HG03135 (cell line): Measurements from ENCODE around the gene SH3GL1.

Experiments used
- ATAC-seq: cut with Tn5 transposase; IDR thresholded peaks from one replicate; pipeline ENCODE4 v1.9.1; 2021; ENCODE audit warnings: mild to moderate bottlenecking, moderate library complexity; ENCODE audit not compliant: unreplicated experiment

SH3GL1 gene

DNA sequence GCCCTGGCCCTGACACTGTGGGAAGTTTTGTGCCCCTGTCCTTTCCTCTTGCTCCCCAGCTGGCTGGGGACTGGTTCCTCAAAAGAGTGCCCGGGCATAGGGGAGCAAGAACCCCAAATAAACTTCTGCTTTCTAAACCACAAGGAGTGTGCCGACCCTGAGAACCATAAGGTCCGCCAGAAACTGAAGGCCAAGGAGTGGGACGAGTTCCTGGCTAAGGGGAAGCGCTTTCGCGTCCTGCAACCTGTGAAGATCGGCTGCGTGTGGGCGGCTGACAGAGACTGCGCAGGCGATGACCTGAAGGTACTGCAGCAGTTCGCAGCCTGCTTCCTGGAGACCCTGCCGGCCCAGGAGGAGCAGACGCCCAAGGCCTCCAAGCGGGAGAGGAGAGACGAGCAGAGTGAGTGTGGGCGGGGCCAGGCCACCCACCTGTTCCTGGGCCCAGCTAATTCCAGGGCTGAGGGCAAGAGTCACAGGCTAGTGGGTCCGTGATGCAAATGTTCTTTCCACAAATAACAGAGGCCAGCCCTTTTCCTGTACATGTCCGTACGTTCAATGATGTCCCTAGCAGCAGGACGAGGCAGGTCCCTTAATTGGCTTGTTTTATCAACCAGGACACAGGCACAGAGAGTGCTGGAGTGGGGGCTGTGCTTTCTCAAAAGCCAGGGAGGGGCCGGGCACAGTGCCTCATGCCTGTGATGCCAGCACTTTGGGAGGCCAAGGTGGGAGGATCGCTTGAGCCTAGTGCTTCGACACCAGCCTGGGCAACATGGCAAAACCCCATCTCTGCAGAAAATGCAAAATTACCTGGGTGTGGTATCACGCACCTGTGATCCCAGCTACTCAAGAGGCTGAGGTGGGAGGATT lies 31.7 kb upstream of the SH3GL1 start:
- no peak for ATAC-seq

DNA sequence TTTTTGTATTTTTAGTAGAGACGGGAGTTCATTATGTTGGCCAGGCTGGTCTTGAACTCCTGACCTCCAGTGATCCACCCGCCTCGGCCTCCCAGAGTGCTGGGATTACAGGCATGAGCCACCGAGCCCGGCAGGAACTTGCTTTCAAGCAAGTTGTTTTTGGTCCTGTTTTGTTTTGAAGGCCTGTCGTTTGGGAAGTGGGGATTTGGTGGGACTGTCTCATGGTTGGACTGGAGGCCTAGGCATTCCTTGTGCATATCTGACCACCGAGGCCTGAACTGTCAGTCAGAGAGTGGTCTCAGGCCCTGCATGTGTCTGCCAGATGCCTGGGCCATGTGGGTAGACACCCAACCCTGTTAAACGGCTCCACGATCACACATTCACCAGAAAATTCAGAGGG lies 30.9 kb upstream of the SH3GL1 start:
- ATAC-seq: no peak

DNA sequence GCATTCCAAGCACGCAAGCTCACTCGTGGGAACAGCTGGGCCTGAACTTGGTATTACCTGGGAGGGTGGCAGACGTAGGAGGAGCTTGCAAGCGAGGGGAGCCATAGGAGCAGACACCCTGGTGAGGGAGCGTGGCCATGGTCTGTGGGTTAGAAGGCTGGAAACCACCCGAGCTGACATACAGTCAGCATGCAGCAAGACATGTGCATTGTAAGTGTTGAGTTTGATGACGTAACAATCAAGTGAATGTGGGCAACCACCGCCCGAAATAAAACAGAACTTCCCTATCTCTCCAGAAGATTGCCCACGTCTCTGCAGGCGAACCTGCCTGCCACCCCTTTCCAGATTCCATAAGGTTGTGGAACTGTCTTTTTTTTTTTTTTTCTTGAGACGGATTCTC lies 30.4 kb upstream of the SH3GL1 start:
- ATAC-seq: no peak

DNA sequence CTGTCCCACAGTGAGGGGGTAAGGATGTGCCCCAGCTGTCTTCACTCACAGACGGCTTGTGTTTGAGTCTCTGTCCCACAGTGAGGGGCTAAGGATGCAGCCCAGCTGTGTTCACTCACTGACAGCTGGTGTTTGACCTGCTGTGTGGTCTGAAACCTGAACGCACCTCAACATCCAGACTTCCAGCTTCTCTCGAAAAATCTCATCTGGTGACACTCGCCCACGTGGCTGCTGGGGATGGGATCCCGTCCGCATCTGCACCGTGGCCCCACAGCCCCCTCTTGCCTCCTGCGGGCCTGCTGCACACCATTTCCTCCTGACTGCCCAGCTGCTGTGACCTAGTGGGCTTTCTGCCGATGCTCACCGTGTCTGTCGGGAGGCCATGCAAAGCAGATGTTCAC lies 29.4 kb upstream of the SH3GL1 start:
- no peak for ATAC-seq

DNA sequence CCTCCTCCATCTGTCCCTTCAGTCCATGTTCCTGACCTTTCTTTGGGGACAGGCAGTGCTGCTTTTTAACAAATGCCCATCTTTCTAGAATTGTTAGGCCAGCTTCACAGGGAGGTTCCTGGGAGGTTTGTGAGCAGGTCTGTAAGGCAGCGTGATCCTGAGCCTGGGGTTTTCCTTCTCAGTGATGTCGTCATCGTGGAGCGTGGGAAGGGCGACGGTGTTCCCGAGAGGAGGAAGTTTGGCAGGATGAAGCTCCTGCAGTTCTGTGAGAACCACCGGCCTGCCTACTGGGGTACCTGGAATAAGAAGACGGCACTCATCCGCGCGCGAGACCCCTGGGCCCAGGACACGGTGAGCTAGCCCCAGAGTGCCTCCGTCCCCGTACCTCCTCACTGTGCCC lies 28.9 kb upstream of the SH3GL1 start:
- ATAC-seq: no peak

DNA sequence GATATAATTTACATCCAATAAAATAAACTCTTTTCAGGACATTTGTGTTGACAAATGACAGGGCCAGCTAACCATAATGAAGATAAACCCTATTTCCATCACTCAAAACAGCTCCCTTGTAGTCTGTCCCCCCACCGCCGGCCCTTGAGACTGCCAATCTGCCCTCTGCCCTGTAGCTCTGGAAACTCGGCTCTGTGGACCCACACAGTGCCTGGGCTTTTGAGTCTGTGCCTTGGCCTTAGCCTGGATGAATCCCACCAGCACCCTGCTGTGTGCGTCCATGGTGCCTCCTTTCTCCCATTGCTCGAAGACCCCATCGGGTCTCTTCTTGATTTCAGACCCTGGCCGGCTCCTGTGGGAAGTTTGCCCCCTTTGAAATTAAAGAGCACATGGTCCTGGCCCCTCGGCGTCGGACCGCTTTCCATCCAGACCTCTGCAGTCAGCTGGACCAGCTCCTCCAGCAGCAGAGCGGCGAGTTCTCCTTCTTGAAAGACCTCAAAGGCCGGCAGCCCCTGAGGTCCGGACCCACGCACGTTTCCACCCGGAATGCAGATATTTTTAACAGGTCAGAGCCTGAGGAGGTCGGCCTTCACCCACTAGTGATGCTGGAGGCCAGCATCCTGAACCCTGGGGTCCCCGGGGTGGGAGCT lies 28.1 kb upstream of the SH3GL1 start:
- no peak for ATAC-seq

DNA sequence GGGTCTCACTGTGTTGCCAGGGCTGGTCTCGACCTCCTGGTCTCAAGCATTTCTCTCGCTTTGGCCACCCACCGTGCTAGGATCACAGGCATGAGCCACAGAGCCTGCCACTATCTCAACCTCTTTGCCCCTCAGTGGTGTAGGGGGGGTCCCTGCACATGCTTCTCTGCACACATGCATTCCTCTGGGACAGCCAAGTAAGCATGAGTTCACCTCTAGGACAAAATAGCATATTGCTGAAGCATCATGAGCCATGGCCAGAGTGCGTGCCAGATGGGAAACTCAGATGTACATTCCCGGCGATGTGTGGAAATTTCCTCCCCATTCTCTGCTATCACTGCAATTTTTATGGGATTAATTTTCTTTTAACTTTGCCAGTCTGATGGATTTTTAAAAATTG lies 25.2 kb upstream of the SH3GL1 start:
- ATAC-seq: no peak

DNA sequence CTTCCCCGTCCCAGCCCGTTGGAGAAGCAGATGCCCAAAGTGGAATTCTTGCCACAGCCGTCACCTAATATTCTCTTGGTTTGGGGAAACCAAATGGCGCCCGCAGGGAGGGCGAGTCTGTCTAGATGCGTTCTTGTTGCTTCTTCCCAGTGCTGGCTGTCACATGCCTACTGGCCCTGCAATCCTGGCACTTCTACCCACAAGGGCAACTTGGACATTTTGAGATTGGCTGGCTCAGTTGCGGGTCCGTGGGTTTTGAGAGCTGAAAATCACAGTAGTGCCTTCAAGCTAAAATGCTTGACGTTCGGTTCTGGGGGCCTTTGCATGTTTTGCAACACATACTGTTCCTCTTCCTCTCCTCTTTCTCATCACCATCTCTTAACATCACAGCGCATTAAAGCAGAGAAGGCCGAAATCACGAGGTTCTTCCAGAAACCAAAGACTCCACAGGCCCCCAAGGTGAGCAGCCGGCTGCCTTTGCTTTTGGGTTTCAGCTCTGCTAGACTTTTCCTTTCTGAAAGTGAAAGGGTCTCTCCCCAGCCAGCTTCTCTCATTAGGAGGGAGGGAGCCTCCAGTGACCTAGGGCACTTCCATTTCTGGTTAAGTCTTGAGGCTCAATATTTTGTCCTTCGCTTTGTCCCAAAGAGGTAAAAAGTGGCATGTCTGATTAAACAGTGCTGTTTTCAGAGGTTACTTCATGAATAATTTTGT lies 23.2 kb upstream of the SH3GL1 start:
- no peak for ATAC-seq

DNA sequence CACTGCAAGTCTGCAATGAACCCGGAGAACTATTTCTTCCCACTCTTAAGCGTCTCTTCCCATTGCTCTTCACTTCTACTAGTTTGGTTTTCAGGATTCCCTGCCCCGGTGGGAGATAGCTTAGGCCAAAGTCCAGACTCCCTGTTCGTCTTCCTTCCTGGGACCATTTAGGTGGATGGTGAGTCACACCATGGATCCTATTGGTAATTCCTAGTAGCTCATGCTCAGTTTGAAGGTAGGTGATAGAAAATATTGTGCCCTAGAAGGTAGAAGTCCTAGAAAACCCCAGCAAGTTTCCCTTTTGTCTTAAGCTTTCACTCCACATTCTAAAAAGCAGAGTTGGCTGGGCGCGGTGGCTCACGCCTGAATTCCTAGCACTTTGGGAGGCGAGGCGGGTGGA lies 15.9 kb upstream of the SH3GL1 start:
- no peak for ATAC-seq

DNA sequence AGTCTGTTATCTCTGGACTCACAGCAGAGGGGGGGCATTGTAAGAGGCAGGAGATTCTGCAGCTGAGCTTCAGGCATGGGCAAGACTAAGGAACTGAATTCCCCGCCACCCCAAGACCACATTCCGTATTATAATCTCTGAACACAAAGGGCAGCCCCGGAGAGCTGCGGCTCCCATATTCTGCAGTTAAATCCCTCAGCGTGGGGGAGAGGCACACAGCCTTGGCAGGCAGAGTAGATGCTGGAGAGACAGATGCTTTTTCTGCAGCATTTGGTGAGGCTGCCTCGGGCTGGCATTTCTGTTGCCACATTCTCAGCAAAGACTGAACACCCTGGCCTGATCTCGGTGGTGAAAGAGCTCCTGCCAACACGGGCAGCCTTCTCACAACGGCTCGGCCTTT lies 15.0 kb upstream of the SH3GL1 start:
- no peak for ATAC-seq

DNA sequence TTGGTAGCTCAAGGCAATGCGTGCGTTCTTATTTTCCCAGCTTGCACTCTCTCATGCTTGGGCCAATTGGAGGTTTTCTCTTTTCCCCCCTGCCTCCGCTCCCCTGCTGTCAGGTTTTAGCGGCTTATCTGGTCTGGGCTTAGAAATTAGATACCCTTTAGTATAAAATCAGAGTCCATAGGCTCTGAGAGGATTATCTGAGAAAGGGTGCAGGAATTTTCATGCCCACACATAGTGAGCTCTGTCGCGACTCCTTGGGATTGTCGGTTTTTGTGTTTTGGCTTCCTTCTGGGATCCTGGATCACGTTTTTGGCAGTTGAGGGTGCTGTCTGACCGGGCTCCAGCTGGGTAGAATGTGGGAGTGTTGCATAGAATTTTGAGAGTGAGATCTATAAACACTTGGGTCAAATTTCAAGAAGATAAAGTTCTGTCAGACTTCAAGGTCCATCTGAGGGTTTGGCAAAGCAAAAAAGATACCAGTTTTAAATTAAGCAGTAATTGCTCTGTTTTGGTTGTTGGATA lies 14.5 kb upstream of the SH3GL1 start:
- ATAC-seq: no peak

DNA sequence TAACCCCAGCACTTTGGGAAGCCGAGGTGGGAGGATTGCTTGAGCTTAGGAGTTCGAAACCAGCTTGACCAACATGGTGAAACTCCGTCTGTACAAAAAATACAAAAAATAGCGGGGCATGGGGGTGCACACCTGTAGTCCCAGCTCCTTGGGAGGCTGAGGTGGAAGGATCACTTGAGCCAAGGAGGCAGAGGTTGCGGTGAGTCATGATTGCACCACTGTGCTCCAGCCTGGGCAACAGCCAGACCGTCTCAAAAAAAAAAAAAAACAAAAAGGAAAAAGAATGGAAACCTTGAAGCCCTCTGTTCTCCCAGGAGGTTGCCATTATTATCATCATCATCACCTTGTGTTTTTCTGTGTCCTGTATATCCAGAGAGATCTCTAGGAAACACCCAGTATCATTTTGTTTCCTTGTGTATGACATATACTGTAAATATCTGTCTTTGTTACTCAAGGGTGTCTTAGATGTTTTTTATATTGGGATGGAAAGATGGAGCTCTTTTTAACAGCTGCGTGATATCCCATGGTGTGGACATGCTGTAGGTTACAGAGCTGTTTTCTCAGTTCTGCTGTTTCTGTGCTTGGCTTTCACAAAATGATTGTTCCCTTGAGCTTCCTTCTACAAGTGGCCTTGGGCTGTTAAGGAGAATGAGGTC lies 13.9 kb upstream of the SH3GL1 start:
- ATAC-seq: no peak

DNA sequence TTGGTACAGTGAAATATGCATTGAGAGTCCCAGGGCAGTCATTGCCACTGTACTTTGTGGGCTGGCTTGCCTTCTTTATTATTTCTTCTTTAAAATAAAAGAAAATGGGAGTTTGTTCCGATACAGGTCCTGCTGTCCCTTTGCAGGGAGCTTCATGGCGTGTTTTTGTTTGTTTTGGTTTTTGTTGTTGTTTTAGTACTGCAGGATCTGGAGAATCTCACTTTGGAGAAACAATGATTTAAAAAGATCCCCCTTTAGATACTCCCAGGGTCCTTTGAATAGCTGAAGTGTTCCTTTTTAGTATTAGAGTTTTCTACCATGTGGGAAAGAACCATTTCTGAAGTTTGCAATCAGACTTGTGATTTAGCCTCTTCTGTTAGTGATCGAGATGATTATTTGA lies 13.2 kb upstream of the SH3GL1 start:
- no peak for ATAC-seq

DNA sequence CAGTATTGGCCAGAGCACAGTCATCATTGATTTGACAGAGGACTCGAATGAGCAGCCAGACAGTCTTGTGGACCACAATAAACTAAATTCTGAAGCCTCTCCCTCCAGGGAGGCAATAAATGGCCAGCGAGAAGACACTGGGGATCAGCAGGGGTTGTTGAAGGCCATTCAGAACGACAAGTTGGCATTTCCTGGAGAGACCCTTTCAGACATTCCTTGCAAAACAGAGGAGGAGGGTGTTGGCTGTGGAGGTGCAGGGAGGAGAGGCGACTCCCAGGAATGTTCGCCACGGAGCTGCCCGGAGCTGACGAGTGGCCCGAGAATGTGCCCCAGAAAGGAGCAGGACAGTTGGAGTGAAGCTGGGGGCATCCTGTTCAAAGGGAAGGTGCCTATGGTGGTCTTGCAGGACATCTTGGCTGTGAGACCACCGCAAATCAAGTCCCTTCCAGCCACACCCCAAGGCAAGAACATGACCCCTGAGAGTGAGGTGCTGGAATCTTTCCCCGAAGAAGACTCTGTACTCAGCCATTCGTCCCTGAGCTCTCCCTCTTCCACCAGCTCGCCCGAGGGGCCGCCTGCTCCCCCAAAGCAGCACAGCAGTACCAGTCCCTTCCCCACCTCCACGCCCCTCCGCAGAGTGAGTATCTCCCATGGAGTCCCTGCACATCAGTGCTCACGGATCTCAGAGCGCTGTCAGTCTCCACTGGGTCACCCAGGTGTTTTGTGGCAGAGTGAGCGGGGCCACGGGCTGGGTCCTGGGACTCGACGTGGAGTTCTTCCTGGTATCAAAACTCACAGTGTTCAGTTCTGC lies 9.0 kb upstream of the SH3GL1 start:
- ATAC-seq: no peak

DNA sequence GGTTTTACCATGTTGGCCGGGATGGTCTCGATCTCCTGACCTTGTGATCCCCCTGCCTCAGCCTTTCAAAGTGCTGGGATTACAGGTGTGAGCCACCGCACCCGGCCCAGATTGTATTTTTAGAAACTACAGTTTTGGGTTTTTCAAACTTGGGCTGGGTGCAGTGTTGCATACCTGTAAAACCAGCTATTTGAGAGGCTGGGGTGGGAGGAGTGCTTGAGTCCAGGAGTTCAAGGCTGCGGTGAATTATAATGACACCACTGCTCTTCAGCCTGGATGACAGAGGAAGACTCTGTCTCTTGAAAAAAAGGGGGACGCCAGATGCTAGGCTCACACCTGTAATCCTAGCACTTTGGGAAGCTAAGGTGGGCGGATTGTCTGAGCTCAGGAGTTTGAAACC lies 6.3 kb upstream of the SH3GL1 start:
- no peak for ATAC-seq

DNA sequence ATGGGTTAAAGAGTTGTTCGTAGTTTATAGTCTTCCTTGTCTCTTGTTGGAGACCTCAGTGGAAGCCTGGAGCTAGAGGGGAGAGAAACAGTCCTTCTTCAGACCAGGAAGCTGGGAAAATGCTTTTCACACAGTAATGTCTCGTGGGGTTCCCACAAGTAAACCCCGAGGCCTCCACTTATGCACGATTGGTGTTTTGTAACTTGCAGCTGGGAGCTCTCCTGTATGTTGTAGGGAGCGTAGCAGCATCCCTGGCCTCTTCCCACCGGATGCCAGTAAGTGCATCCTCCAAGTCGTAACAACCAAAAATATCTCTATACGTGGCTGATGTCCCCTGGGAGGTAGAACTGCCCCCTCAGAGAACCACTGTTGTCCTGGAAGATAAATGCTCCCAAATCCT lies 5.6 kb upstream of the SH3GL1 start:
- ATAC-seq: no peak

DNA sequence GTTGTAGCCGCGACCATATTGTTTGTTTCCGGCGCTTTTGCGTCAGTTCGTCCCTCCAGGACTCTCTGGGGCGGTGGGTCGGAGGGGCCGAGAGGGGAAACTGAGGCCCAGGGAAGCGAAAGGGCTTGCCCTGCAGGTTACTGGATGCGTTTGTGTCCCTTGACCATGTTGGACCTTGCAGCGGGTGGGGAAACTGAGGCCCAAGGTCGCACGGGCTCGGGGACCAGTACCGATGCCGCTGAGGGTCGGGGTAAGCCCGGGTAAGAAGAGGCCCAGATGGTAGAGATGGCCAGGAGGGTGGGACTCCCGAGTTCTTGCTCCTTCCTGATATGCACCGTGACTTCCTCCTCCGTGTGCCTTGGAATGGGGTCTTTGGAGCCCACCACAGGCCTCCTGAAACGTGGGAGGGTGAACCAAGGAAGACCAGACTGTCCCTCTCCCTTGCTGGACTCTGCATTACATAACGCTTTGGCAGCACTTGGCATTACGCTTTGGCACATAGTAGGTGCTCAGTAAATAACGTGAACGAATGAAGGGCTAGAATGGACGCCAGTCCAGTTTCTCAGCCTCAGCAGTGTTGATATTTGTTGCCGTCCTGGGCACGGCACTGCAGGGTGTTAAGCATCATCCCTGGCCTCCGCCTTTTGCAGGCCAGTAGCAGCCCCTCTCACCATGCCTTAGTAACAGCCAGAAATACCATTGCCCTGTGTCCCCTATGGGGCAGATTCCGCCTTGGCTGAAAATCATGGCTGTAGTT lies 2.8 kb upstream of the SH3GL1 start:
- ATAC-seq: no peak

DNA sequence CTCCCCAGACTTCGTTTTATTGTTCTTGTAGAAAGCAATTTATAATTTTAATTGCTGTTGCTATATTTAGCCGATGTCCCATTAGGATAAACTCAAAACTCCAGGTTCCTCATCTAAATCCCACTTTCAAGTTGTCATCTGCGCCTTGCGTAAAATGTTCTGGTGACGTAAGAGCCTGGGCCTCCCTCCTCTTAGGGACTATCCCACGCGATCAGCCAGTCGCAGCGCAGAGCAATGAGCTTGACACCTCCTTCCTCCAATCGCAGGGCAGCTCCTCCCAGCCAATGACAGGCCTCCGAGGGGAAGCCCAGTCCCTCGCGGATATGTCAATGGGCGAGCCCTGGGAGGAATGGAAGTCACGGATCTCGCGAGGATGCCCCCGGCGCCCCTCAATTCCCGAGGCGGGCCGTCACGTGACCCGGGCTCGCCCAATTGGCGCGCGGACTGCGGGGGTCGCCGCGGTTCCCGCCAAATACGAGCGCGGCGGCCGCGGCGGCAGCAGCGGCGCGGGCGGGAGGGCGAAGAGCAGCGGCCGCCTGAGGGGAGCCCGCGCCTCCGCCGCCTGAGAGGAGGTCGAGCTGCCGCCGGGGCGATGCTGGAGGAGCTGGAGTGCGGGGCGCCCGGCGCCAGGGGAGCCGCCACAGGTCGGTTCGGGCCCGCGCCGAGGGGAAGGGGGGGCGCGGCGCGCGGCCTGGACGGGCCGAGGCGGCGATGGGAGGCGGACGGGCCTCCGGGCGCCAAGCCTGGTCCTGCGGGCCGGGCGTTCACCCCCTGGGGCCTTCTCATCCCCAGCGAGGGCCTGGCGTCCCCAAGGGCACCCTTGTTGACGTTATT lies 2.0 kb upstream of the SH3GL1 start, which contains the start of gene CHAF1A:
CHAF1A (plus strand) TSS at position 470 of the 834 bp plus-strand sequence; CDS start at position 593, 123 bp downstream.
- peak; percentile 79 for ATAC-seq

DNA sequence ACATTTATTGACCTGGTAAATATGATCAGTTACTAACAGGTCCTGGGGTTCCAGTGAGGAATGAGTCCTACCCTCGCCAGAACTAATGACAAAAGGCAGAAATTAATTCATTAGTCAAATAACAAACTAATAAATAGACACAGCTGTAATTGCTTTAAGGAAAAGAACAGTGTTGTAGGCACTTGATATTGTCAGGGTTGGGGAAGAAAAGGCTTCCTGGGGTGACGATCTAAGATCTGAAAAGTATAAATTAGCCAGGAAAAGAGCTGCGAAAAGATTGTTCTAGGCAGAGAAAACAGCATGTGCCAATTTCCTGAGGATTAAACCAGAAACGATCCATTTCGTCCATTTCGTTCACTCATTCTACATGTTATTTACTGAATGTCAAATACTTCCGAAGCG lies 1.4 kb upstream of the SH3GL1 start:
- ATAC-seq: no peak
